ENCODE data around the gene ARHGEF12. TPM values are rescaled to one million over a fixed set of nuclear protein-coding genes. Genes with fewer than 3 reads are reported as not detected.

ARHGEF12 gene
- total and polyA plus RNA-seq, 2 donors (not counting 1 experiment from before 2014, with no cell fraction given): 2.0 to 21.6 TPM

- no peak for TF ChIP-seq EZH2 (IDR thresholded peaks at IDR 0.05; ENCODE audit: borderline replicate concordance, insufficient read depth, low read depth, low read length, poor library complexity, severe bottlenecking)
- no peak for TF ChIP-seq CTCF (IDR thresholded peaks at IDR 0.05)
- intact Hi-C loops (cut with micrococcal nuclease): loop anchor here (10.0 kb wide), 2 partner anchors 92 to 962 kb away; partner anchors contain the start of gene SC5D
- no peak for ATAC-seq (ENCODE audit: low read depth)
- Histone ChIP-seq H3K79me2 (ENCODE audit: control insufficient read depth, insufficient read depth, low read length) (peaks cover 3% of the 10 kb centered on the region), H3K4me1 (ENCODE audit: control insufficient read depth in 2 of 2, insufficient read depth in 2 of 2, low read length in 2 of 2) (peaks cover 20 to 22% of the 10 kb centered on the region in 2 donors), H3K36me3 (replicated peaks in 1 of 2; ENCODE audit: control extremely low read depth in 1 of 2, control insufficient read depth in 1 of 2, extremely low read depth in 1 of 2, insufficient read depth in 2 of 2, low read length in 1 of 2) (no peaks in the 10 kb centered on the region), H3K9me3 (ENCODE audit: control extremely low read depth in 1 of 3, control insufficient read depth in 2 of 3, insufficient read depth in 1 of 3, low read length in 2 of 3) (no peaks in the 10 kb centered on the region), H3K4me2 (replicated peaks; ENCODE audit: low read depth, low read length, poor library complexity, severe bottlenecking) (no peak overlapping the region), H2AFZ (ENCODE audit: insufficient read depth, low read depth, low read length, poor library complexity, severe bottlenecking) (no peak overlapping the region), H4K20me1 (ENCODE audit: control insufficient read depth, insufficient read depth, low read length, poor library complexity, severe bottlenecking) (peaks cover 11% of the 10 kb centered on the region), H3K27me3 (replicated peaks in 1 of 4; ENCODE audit: control extremely low read depth in 1 of 4, control insufficient read depth in 3 of 4, insufficient read depth in 4 of 4, low read length in 3 of 4) (peaks cover 0 to 27% (median 22%) of the 10 kb centered on the region in 4 experiments), H3K27ac (ENCODE audit: low read length in 2 of 2) (no peak overlapping the region), H3K9ac (ENCODE audit: low read length) (no peak overlapping the region), H3K4me3 (ENCODE audit: control extremely low read depth in 1 of 5, extremely low read depth in 1 of 5, insufficient read depth in 1 of 5, low read depth in 2 of 5, low read length in 4 of 5) (no peak overlapping the region)
- Mint-ChIP-seq H3K9me3 (ENCODE audit: insufficient read depth) (no peaks in the 10 kb centered on the region), H3K4me3 (no peak overlapping the region), H3K27ac (no peak overlapping the region), H3K4me1 (peaks cover 20% of the 10 kb centered on the region), H3K27me3 (peaks cover 49% of the 10 kb centered on the region)
- ChIA-PET CTCF (interaction anchor here (1.4 kb wide), 2 partner anchors 15 to 30 kb away, joined by 3 to 4 read pairs; no protein-coding TSS in a partner anchor), POLR2A (no interaction called here)
- WGBS (ENCODE audit: insufficient coverage): no CpG with 5 or more reads among the region's 5 CpGs
- no peak for DNase-seq
These were observed 3.1 kb upstream of the ARHGEF12 start for GRCh38 chr11:120332822-120333716.

- H3K4me3 ChIP-seq (ENCODE audit: control extremely low read depth in 1 of 5, extremely low read depth in 1 of 5, insufficient read depth in 1 of 5, low read depth in 2 of 5, low read length in 4 of 5): no peak overlapping the region
- 100% methylated on average over 1 of the region's 1 CpG for WGBS (ENCODE audit: insufficient coverage)
- no peak overlapping the region for H2AFZ ChIP-seq (ENCODE audit: insufficient read depth, low read depth, low read length, poor library complexity, severe bottlenecking)
- peaks cover 0 to 2% (median 0%) of the 10 kb centered on the region in 3 donors for H3K9me3 ChIP-seq (ENCODE audit: control extremely low read depth in 1 of 3, control insufficient read depth in 2 of 3, insufficient read depth in 1 of 3, low read length in 2 of 3)
- peaks cover 22 to 25% of the 10 kb centered on the region in 2 donors for H3K4me1 ChIP-seq (ENCODE audit: control insufficient read depth in 2 of 2, insufficient read depth in 2 of 2, low read length in 2 of 2)
- no peak overlapping the region for H3K4me3 Mint-ChIP-seq
- ChIA-PET POLR2A (no interaction called here), CTCF (interaction anchor here (0.7 to 3.2 kb wide), 9 partner anchors 11 to 861 kb away, joined by 3 to 50 read pairs (median 4); no protein-coding TSS in a partner anchor)
- no peak overlapping the region for H3K9ac ChIP-seq (ENCODE audit: low read length)
- peaks cover 25% of the 10 kb centered on the region for H3K4me1 Mint-ChIP-seq
- H4K20me1 ChIP-seq (ENCODE audit: control insufficient read depth, insufficient read depth, low read length, poor library complexity, severe bottlenecking): peaks cover 17% of the 10 kb centered on the region
- H3K9me3 Mint-ChIP-seq (ENCODE audit: insufficient read depth): no peaks in the 10 kb centered on the region
- H3K27ac ChIP-seq (ENCODE audit: low read length in 2 of 2): no peak overlapping the region
- intact Hi-C loops (cut with micrococcal nuclease): loop anchor here (10.0 kb wide), 2 partner anchors 91 to 961 kb away; partner anchors contain the start of gene SC5D
- no peak overlapping the region for H3K4me2 ChIP-seq (replicated peaks; ENCODE audit: low read depth, low read length, poor library complexity, severe bottlenecking)
- H3K36me3 ChIP-seq (replicated peaks in 1 of 2; ENCODE audit: control extremely low read depth in 1 of 2, control insufficient read depth in 1 of 2, extremely low read depth in 1 of 2, insufficient read depth in 2 of 2, low read length in 1 of 2): no peaks in the 10 kb centered on the region
- H3K27ac Mint-ChIP-seq: no peak overlapping the region
- H3K27me3 Mint-ChIP-seq: peaks cover 47% of the 10 kb centered on the region
- peaks cover 4% of the 10 kb centered on the region for H3K79me2 ChIP-seq (ENCODE audit: control insufficient read depth, insufficient read depth, low read length)
- ATAC-seq (ENCODE audit: low read depth) (no peak), DNase-seq (no peak)
- H3K27me3 ChIP-seq (replicated peaks in 1 of 4; ENCODE audit: control extremely low read depth in 1 of 4, control insufficient read depth in 3 of 4, insufficient read depth in 4 of 4, low read length in 3 of 4): peaks cover 0 to 32% (median 25%) of the 10 kb centered on the region in 4 experiments
- no peak for TF ChIP-seq EZH2 (IDR thresholded peaks at IDR 0.05; ENCODE audit: borderline replicate concordance, insufficient read depth, low read depth, low read length, poor library complexity, severe bottlenecking)
- TF ChIP-seq CTCF (IDR thresholded peaks at IDR 0.05): no peak
These were observed 2.4 kb upstream of the ARHGEF12 start for GRCh38 chr11:120333801-120334200.
